Esophagus squamous epithelium (tissue), 4 donors: ENCODE measurements around the gene C6orf47.

Experiments used
- CTCF ChIP-seq, 6 experiments: fragments of 450-650 bp in 4 of 6; fragments of 200-600 bp in 2 of 6; sonication (generic) in 2 of 6; IDR thresholded peaks; one replicate each; pipeline ENCODE4 v1.5.1; 2016 to 2019; ENCODE audit warnings: antibody characterized with exemption in 6 of 6, mild to moderate bottlenecking in 4 of 6, moderate library complexity in 4 of 6
- POLR2A ChIP-seq, 4 donors: fragments of 450-650 bp; IDR thresholded peaks; one replicate each; pipeline ENCODE4 v1.6.1; 2017; ENCODE audit warnings: antibody characterized with exemption in 4 of 4, mild to moderate bottlenecking in 4 of 4, moderate library complexity in 3 of 4

GRCh38 chr6:31630177-31630934 lies 30.2 kb downstream of the C6orf47 start:
- no peak for TF ChIP-seq CTCF (IDR thresholded peaks at IDR 0.05)
- TF ChIP-seq POLR2A (IDR thresholded peaks at IDR 0.05), result no peak
